ENCODE data around the gene DCP1A. TPM values are rescaled to one million over a fixed set of nuclear protein-coding genes. Genes with fewer than 3 reads are reported as not detected.

The DCP1A gene
- total and polyA plus RNA-seq, 4 donors: 3.5 to 11.3 (median 8.2) TPM

DNA sequence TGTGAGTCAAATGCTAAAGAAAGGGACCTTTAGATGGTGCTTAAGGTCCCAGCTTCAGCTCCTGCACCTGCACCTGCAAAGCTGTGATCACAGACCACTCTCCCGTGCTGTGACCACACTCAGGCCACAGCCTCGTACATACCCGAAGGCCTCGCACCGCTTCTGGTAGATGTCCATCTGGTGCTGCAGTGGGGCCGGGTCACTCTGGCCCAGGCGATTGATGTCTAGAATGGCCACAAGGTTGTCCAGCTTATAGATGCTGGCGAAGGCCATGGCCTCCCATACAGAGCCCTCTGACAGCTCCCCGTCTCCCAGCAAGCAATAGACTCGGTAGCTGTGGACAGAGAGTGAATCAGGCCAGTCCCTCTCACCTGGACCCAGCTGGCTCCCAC, 112.5 kb downstream of the DCP1A start:
- TF ChIP-seq EGR1 (IDR thresholded peaks at IDR 0.05; ENCODE audit: low read depth in 2 of 2) (no peak), YY1 (IDR thresholded peaks at IDR 0.05) (no peak)
- DNase-seq (ENCODE audit: low spot score): no peak
- Histone ChIP-seq H3K27me3 (ENCODE audit: control insufficient read depth in 4 of 4, insufficient read depth in 4 of 4, low read length in 3 of 4) (no peaks in the 10 kb centered on the region), H3K9me3 (ENCODE audit: control insufficient read depth in 4 of 4, low read length in 3 of 4) (no peaks in the 10 kb centered on the region), H3K4me1 (ENCODE audit: control insufficient read depth in 4 of 4, insufficient read depth in 4 of 4, low read length in 3 of 4) (peaks cover 19 to 24% (median 21%) of the 10 kb centered on the region in 4 donors), H3K27ac (ENCODE audit: low read depth in 1 of 2, low read length in 2 of 2) (no peak overlapping the region), H3K4me3 (ENCODE audit: low read depth in 1 of 3, low read length in 3 of 3) (no peak overlapping the region), H3K36me3 (ENCODE audit: control insufficient read depth in 4 of 4, insufficient read depth in 3 of 4, low read depth in 1 of 4, low read length in 3 of 4) (peaks cover 5 to 33% (median 14%) of the 10 kb centered on the region in 4 donors), H3K9ac (ENCODE audit: low read depth in 1 of 2, low read length in 2 of 2) (no peak overlapping the region)
- WGBS: 93% methylated on average over 10 of the region's 10 CpGs

DNA sequence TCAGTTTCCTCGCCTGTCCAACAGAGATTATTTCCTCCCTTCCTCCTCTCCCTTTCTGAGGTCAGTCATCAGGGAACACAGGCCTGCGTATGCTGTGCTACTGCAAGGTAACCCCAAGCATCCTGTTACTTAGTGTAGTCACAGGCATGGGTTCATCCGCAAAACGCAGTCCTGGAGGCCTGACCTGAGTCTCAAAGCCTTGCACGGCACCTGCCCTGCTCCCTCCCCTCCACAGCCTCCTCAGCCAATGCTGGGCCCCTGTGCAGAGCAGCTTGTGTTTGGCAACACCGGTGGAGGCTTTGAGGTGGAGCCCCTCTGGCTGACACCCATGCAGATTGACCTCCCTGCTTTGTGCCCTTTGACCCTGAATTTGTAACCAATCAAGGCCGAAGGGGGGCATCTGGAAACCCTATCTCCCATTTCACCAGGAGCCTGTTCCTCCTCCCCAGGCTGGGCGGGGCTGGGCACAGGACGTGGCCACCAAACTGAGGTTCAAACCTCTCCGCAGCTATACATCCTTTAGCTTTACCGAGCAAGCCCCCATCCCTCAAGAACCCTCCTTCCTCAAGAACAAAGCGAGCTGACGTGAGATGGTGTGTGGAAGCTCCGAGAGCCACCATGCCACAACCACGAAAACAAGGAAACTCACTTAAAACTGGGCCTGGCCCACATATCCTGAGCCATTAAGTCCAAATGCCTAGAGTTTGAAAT, 113.1 kb downstream of the DCP1A start:
- Histone ChIP-seq H3K27me3 (ENCODE audit: control insufficient read depth in 4 of 4, insufficient read depth in 4 of 4, low read length in 3 of 4) (no peaks in the 10 kb centered on the region), H3K4me1 (ENCODE audit: control insufficient read depth in 4 of 4, insufficient read depth in 4 of 4, low read length in 3 of 4) (peaks cover 17 to 24% (median 21%) of the 10 kb centered on the region in 4 donors), H3K9ac (ENCODE audit: low read depth in 1 of 2, low read length in 2 of 2) (no peak overlapping the region), H3K9me3 (ENCODE audit: control insufficient read depth in 4 of 4, low read length in 3 of 4) (no peaks in the 10 kb centered on the region), H3K36me3 (ENCODE audit: control insufficient read depth in 4 of 4, insufficient read depth in 3 of 4, low read depth in 1 of 4, low read length in 3 of 4) (peaks cover 7 to 38% (median 15%) of the 10 kb centered on the region in 4 donors), H3K27ac (ENCODE audit: low read depth in 1 of 2, low read length in 2 of 2) (no peak overlapping the region), H3K4me3 (ENCODE audit: low read depth in 1 of 3, low read length in 3 of 3) (no peak overlapping the region)
- DNase-seq (ENCODE audit: low spot score): no peak
- TF ChIP-seq MAX (IDR thresholded peaks at IDR 0.05) (no peak), RXRA (IDR thresholded peaks at IDR 0.05) (no peak), ATF3 (IDR thresholded peaks at IDR 0.05) (no peak), EGR1 (IDR thresholded peaks at IDR 0.05; ENCODE audit: low read depth in 2 of 2) (no peak), FOXA2 (IDR thresholded peaks at IDR 0.05) (no peak), FOXA1 (IDR thresholded peaks at IDR 0.05) (no peak), CTCF (IDR thresholded peaks at IDR 0.05; ENCODE audit: low read depth, low read length, missing input control) (no peak)
- TF ChIP-seq, protein P1, sequence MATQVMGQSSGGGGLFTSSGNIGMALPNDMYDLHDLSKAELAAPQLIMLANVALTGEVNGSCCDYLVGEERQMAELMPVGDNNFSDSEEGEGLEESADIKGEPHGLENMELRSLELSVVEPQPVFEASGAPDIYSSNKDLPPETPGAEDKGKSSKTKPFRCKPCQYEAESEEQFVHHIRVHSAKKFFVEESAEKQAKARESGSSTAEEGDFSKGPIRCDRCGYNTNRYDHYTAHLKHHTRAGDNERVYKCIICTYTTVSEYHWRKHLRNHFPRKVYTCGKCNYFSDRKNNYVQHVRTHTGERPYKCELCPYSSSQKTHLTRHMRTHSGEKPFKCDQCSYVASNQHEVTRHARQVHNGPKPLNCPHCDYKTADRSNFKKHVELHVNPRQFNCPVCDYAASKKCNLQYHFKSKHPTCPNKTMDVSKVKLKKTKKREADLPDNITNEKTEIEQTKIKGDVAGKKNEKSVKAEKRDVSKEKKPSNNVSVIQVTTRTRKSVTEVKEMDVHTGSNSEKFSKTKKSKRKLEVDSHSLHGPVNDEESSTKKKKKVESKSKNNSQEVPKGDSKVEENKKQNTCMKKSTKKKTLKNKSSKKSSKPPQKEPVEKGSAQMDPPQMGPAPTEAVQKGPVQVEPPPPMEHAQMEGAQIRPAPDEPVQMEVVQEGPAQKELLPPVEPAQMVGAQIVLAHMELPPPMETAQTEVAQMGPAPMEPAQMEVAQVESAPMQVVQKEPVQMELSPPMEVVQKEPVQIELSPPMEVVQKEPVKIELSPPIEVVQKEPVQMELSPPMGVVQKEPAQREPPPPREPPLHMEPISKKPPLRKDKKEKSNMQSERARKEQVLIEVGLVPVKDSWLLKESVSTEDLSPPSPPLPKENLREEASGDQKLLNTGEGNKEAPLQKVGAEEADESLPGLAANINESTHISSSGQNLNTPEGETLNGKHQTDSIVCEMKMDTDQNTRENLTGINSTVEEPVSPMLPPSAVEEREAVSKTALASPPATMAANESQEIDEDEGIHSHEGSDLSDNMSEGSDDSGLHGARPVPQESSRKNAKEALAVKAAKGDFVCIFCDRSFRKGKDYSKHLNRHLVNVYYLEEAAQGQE (IDR thresholded peaks at IDR 0.05): no peak
- 84% methylated on average over 15 of the region's 15 CpGs for WGBS

Small RNA genes lying within 50 kb of the gene (small RNA-seq; reads per million reads assigned to genes)
- gene RF00019 (not detected), gene RF00212 (not detected), gene RF00568 (not detected)

Other genes with a start within 250 kb of the DCP1A start
- gene RFT1, start 217.1 kb downstream of the DCP1A start, total RNA-seq: 10 to 100 TPM; 11.5 to 12.2 TPM
- gene RFT1, start 217.1 kb downstream of the DCP1A start, polyA plus RNA-seq: 10 to 100 TPM in 1 of 2 donors, 1 to 10 TPM in 1; 8.0 to 12.6 TPM
- 1 to 10 TPM; 3.8 to 7.3 TPM for gene PRKCD, start 186.3 kb downstream of the DCP1A start, total RNA-seq
- gene PRKCD, start 186.3 kb downstream of the DCP1A start, polyA plus RNA-seq: 1 to 10 TPM; 3.1 TPM
- 100 to 1,000 TPM in 1 of 2 donors, 10 to 100 TPM in 1; 79.2 to 202 TPM for gene TKT, start 91.5 kb downstream of the DCP1A start, total RNA-seq
- gene TKT, start 91.5 kb downstream of the DCP1A start, polyA plus RNA-seq: 100 to 1,000 TPM in 1 of 2 donors, 10 to 100 TPM in 1; 18.1 to 178 TPM
- 10 to 100 TPM in 1 of 2 donors, 1 to 10 TPM in 1; 3.8 to 18.9 TPM for gene CACNA1D, start 147.1 kb upstream of the DCP1A start, total RNA-seq
- 1 to 10 TPM; 1.8 to 3.0 TPM for gene CACNA1D, start 147.1 kb upstream of the DCP1A start, polyA plus RNA-seq

All from liver (tissue), 10 donors.